HEK293 (cell line): Measurements from ENCODE around the gene DCTN1.

Experiments used
- CTCF ChIA-PET: fragments of 350-600 bp; formaldehyde crosslinking; extraction: SDS; loops from one replicate; lab custom pipeline; 2021; ENCODE audit warnings: antibody characterized with exemption; lab: Yijun Ruan, JAX
- POLR2A ChIA-PET: fragments of 300-600 bp; formaldehyde crosslinking; extraction: SDS; loops from one replicate; lab custom pipeline; 2020; ENCODE audit warnings: antibody characterized with exemption, inconsistent platforms; lab: Yijun Ruan, JAX
- H3K27ac ChIP-seq: fragments of 200-500 bp; sonication (Bioruptor generic); 2 replicates; pipeline ENCODE4 v1.5.1; 2014; ENCODE audit warnings: low read depth, low read length, control low read depth, inconsistent platforms; ENCODE audit errors: extremely low read depth
- H3K36me3 ChIP-seq, 2 experiments: fragments of 200-500 bp in 1 of 2; sonication (Bioruptor generic) in 1 of 2; 1 replicate in 1 of 2; 2 replicates in 1 of 2; pipeline ENCODE4 v1.5.1; 2014 to 2017; ENCODE audit warnings: inconsistent platforms in 2 of 2, low read length in 2 of 2; ENCODE audit not compliant: control insufficient read depth in 2 of 2, insufficient read depth in 1 of 2
- H3K4me1 ChIP-seq: fragments of 200-500 bp; sonication (Bioruptor generic); 2 replicates; pipeline ENCODE4 v1.5.1; 2014; ENCODE audit warnings: mild to moderate bottlenecking, low read length, inconsistent platforms; ENCODE audit not compliant: control insufficient read depth, insufficient read depth
- H3K4me3 ChIP-seq: 2 replicates; pipeline ENCODE4 v1.5.1; 2011; ENCODE audit warnings: low read depth, mild to moderate bottlenecking, control low read depth, low read length, moderate library complexity
- H3K9me3 ChIP-seq: fragments of 200-500 bp; sonication (Bioruptor generic); 2 replicates; pipeline ENCODE4 v1.5.1; 2014; ENCODE audit warnings: low read depth, low read length, inconsistent platforms; ENCODE audit not compliant: control insufficient read depth, insufficient read depth
- BCL6B ChIP-seq: fragments of 450-650 bp; formaldehyde crosslinking; IDR thresholded peaks from 2 replicates; pipeline ENCODE4 v1.5.1; 2017; ENCODE audit warnings: missing biosample characterization, missing genetic modification characterization
- CTCF ChIP-seq: fragments of 450-650 bp; formaldehyde crosslinking; IDR thresholded peaks from 2 replicates; pipeline ENCODE4 v1.5.1; 2016; ENCODE audit warnings: missing biosample characterization, missing genetic modification characterization
- IKZF3 ChIP-seq: fragments of 450-650 bp; IDR thresholded peaks from 2 replicates; pipeline ENCODE4 v1.5.0; 2018; ENCODE audit warnings: missing biosample characterization, mild to moderate bottlenecking, missing genetic modification characterization, moderate library complexity
- ZBTB48 ChIP-seq: fragments of 450-650 bp; formaldehyde crosslinking; IDR thresholded peaks from 2 replicates; pipeline ENCODE4 v1.5.1; 2016; ENCODE audit warnings: missing biosample characterization, missing genetic modification characterization
- ZNF140 ChIP-seq: fragments of 450-650 bp; formaldehyde crosslinking; IDR thresholded peaks from 2 replicates; pipeline ENCODE4 v1.5.1; 2016; ENCODE audit warnings: missing biosample characterization, missing genetic modification characterization
- ZNF146 ChIP-seq: fragments of 450-650 bp; formaldehyde crosslinking; IDR thresholded peaks from 2 replicates; pipeline ENCODE4 v1.5.1; 2016; ENCODE audit warnings: missing biosample characterization, missing genetic modification characterization
- ZNF169 ChIP-seq: fragments of 450-650 bp; formaldehyde crosslinking; IDR thresholded peaks from 2 replicates; pipeline ENCODE4 v1.5.1; 2016; ENCODE audit warnings: missing biosample characterization, missing genetic modification characterization
- ZNF175 ChIP-seq: fragments of 450-650 bp; formaldehyde crosslinking; IDR thresholded peaks from 2 replicates; pipeline ENCODE4 v1.5.1; 2016; ENCODE audit warnings: missing biosample characterization, missing genetic modification characterization
- ZNF18 ChIP-seq: fragments of 450-650 bp; formaldehyde crosslinking; IDR thresholded peaks from 2 replicates; pipeline ENCODE4 v1.5.1; 2016; ENCODE audit warnings: missing biosample characterization, missing genetic modification characterization
- ZNF211 ChIP-seq: fragments of 450-650 bp; formaldehyde crosslinking; IDR thresholded peaks from 2 replicates; pipeline ENCODE4 v1.5.1; 2016; ENCODE audit warnings: low read depth, missing biosample characterization, missing genetic modification characterization
- ZNF341 ChIP-seq: fragments of 450-650 bp; formaldehyde crosslinking; IDR thresholded peaks from 2 replicates; pipeline ENCODE4; 2016; ENCODE audit warnings: low read depth, missing biosample characterization, missing genetic modification characterization
- ZNF449 ChIP-seq: fragments of 450-650 bp; formaldehyde crosslinking; IDR thresholded peaks from 2 replicates; pipeline ENCODE4 v1.5.1; 2017; ENCODE audit warnings: missing biosample characterization, mild to moderate bottlenecking, missing genetic modification characterization, moderate library complexity
- ZNF654 ChIP-seq: fragments of 450-650 bp; formaldehyde crosslinking; IDR thresholded peaks from 2 replicates; pipeline ENCODE4 v1.5.1; 2016; ENCODE audit warnings: low read depth, missing biosample characterization, missing genetic modification characterization
- ZNF692 ChIP-seq: fragments of 450-650 bp; formaldehyde crosslinking; IDR thresholded peaks from 2 replicates; pipeline ENCODE4 v1.5.1; 2016; ENCODE audit warnings: missing biosample characterization, missing genetic modification characterization
- ZSCAN23 ChIP-seq: fragments of 450-650 bp; formaldehyde crosslinking; IDR thresholded peaks from 2 replicates; pipeline ENCODE4 v1.5.1; 2016; ENCODE audit warnings: missing biosample characterization, missing genetic modification characterization
- ZSCAN30 ChIP-seq: fragments of 450-650 bp; IDR thresholded peaks from 2 replicates; pipeline ENCODE4 v1.5.1; 2018; ENCODE audit warnings: missing biosample characterization, mild to moderate bottlenecking, missing genetic modification characterization, moderate library complexity

Gene DCTN1

GRCh38 chr2:74334931-74335333 lies 45.2 kb downstream of the DCTN1 start:
- CTCF ChIA-PET = interaction anchor here (0.5 to 5.3 kb wide), 60 partner anchors 10 to 654 kb away, joined by 3 to 61 read pairs (median 6); partner anchors contain the start of genes DCTN1 and SLC4A5
- H3K4me3 ChIP-seq = no peak overlapping the region
- TF ChIP-seq ZNF18 (tag by site-specific recombination) (no peak), IKZF3 (tag by site-specific recombination) (peak; percentile 36; the same call in 1 of the 2 replicates), ZNF175 (tag by site-specific recombination) (no peak), ZSCAN30 (tag by site-specific recombination) (0 out of 2 replicates have a peak, but pooled peaks have one; percentile 15), BCL6B (no peak), ZNF169 (tag by site-specific recombination) (no peak), ZNF146 (tag by site-specific recombination) (no peak), ZNF140 (tag by site-specific recombination) (no peak), ZNF654 (tag by site-specific recombination) (peak; percentile 24), ZBTB48 (tag by site-specific recombination) (no peak), ZNF692 (tag by site-specific recombination) (no peak), CTCF (tag by site-specific recombination) (peak; percentile 71), ZNF341 (tag by site-specific recombination) (no peak), ZNF211 (tag by site-specific recombination) (no peak), ZNF449 (tag by site-specific recombination) (no peak), ZSCAN23 (tag by site-specific recombination) (no peak)
- TF ChIP-seq, all 188 proteins: peak for 4
- peaks cover 2 to 6% of the 10 kb centered on the region in 2 experiments; a peak in 2 of 3 replicates for H3K36me3 ChIP-seq
- POLR2A ChIA-PET = interaction anchor here (2.1 kb wide), 1 partner anchor 57 kb away, joined by 10 read pairs; no protein-coding TSS in a partner anchor
- H3K9me3 ChIP-seq = no peaks in the 10 kb centered on the region
- no peaks in the 10 kb centered on the region for H3K4me1 ChIP-seq
- no peak overlapping the region for H3K27ac ChIP-seq
